Duodenal mucosa (tissue), 2 donors: Measurements from ENCODE around the gene KCNMA1.

Experiments
- H3K27ac ChIP-seq: one replicate; pipeline ENCODE4 v1.7.0; 2013; ENCODE audit warnings: low read depth, low read length
- H3K27me3 ChIP-seq, 2 donors: one replicate each; pipeline ENCODE4 v1.7.0; 2013; ENCODE audit warnings: low read length in 2 of 2, control low read depth in 1 of 2; ENCODE audit not compliant: insufficient read depth in 2 of 2, control insufficient read depth in 1 of 2
- H3K36me3 ChIP-seq, 2 donors: one replicate each; pipeline ENCODE4 v1.7.0; 2013; ENCODE audit warnings: low read length in 2 of 2, control low read depth in 1 of 2; ENCODE audit not compliant: insufficient read depth in 2 of 2, control insufficient read depth in 1 of 2
- H3K4me1 ChIP-seq, 2 donors: one replicate each; pipeline ENCODE4 v1.7.0; 2013; ENCODE audit warnings: low read length in 2 of 2, control low read depth in 1 of 2; ENCODE audit not compliant: insufficient read depth in 2 of 2, control insufficient read depth in 1 of 2
- H3K4me3 ChIP-seq, 2 donors: one replicate each; pipeline ENCODE4 v1.7.0; 2013; ENCODE audit warnings: low read length in 2 of 2, low read depth in 1 of 2
- H3K9ac ChIP-seq, 2 donors: one replicate each; pipeline ENCODE4 v1.7.0; 2013; ENCODE audit warnings: low read length in 2 of 2, low read depth in 1 of 2
- H3K9me3 ChIP-seq, 2 donors: one replicate each; pipeline ENCODE4 v1.7.0; 2013; ENCODE audit warnings: low read length in 2 of 2, control low read depth in 1 of 2; ENCODE audit not compliant: control insufficient read depth in 1 of 2

The KCNMA1 gene

DNA sequence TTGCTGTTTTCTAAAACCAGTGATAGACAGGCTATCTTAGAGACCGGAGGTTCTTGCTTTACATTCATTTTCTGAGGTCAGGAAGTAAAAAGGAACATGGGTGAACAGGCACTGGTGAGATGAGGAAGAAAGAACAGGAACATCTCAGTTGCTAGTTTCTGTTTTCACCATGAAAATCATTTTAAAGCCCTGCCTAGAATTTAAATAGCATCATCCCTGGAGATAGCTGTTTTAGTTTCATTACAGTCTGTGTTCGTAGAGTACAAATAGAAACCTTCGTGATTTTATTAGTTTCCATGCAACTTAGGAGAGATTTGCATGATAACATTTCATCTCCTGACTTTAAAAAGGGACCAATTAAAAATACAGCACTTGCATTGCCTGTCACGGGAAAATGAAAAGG lies 14.7 kb downstream of the KCNMA1 start:
- Histone ChIP-seq H3K4me1 (no peaks in the 10 kb centered on the region), H3K27me3 (no peaks in the 10 kb centered on the region), H3K27ac (no peak overlapping the region), H3K9me3 (no peaks in the 10 kb centered on the region), H3K9ac (no peak overlapping the region), H3K4me3 (no peak overlapping the region), H3K36me3 (no peaks in the 10 kb centered on the region)

DNA sequence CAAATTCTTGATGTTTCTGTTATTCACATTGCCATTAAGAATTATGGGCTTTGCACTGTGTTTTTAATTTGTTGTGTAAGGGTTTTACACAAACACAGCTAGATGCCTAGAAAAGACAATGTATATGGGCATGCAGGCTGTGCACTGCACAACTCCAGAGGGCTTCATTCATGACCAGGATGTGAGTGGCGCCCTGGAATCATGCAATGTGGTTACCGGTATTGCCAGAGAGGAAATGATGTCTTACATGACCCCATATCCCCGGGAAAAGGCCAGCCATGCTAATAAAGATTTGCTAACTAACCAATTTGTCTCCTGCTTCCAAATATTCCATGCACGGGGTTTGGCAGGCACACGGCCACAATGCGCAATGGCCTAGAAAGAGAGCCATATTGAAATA lies 16.9 kb downstream of the KCNMA1 start:
- H3K9ac ChIP-seq, result no peak overlapping the region
- no peaks in the 10 kb centered on the region for H3K27me3 ChIP-seq
- no peak overlapping the region for H3K27ac ChIP-seq
- H3K36me3 ChIP-seq, result no peaks in the 10 kb centered on the region
- no peaks in the 10 kb centered on the region for H3K4me1 ChIP-seq
- H3K9me3 ChIP-seq, result no peaks in the 10 kb centered on the region
- H3K4me3 ChIP-seq, result no peak overlapping the region

DNA sequence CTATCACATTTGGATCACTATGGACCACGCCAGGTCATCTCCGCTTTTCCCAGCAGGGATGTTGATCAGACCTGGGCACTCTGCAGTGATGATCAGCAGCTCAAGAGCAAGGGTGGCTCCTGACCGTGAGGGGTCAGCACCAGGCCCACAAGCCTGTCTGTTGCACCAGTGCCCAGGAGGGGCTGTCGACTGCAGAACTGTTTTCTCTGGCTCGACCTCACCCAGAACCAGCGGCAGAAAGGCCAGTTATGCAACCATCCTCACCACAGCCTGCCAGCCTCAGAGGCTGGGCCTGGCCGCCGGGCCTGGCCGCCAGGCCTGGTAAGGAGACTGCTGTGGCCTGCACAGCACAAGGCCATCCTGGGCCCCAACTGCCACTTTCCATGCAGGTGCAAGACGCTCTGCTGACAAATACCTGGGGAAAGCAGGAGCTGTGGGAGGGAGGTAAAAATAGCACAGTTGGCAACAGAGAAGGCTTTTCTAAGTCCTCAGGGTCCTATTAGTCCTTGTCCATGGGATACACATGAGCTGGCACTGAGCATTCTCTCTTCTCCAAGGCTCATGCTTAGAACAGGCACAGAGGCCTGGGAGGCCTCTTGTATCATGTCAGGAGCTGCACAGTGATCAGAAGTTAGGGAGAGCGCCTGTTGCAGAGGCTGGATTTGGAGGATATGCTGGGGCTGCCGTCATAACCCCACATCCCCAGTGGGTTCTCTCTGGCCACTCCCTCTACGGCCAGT lies 17.5 kb downstream of the KCNMA1 start:
- Histone ChIP-seq H3K9ac (no peak overlapping the region), H3K4me3 (no peak overlapping the region), H3K36me3 (no peaks in the 10 kb centered on the region), H3K27ac (no peak overlapping the region), H3K4me1 (no peaks in the 10 kb centered on the region), H3K9me3 (no peaks in the 10 kb centered on the region), H3K27me3 (no peaks in the 10 kb centered on the region)

DNA sequence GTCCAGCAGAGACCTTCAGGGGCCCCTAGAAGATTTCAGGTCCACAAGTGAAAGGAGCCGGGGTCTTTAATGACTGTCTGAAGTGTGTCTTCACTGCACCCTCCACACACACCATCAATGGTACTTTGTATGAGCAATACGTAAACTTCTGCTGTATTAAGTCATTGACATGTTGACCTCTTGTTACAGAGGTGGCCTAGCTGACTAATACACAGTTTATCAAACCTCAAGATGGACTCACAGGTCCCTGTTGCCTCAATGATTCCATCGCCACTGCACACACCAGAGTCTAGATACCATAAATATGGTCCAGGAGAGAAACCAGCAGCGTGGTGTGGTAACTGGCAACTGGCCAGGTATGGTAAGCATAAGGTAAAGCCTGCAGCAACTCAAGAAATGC lies 19.5 kb downstream of the KCNMA1 start:
- Histone ChIP-seq H3K9me3 (no peaks in the 10 kb centered on the region), H3K27me3 (no peaks in the 10 kb centered on the region), H3K4me3 (no peak overlapping the region), H3K4me1 (peaks cover 3 to 8% of the 10 kb centered on the region in 2 donors), H3K9ac (no peak overlapping the region), H3K36me3 (no peaks in the 10 kb centered on the region), H3K27ac (no peak overlapping the region)

DNA sequence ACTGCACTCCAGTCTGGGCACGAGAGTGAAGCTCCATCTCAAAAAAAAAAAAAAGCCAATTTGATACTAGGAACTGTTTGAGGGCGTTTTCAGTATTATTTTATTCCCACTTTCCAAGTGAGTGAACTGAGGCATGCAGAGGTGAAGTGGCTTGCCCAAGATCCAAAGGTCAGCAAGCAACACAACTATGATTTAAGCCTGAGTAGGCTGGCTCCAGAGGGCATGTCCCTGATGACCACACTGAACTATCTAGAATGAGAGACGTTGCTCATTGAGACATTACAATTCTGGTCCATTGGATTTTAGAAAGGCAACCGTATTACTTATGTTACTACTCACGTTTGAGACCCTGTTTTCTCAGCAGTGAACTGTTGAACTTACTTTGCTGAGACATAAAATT lies 20.8 kb downstream of the KCNMA1 start:
- Histone ChIP-seq H3K9me3 (no peaks in the 10 kb centered on the region), H3K4me1 (peaks cover 13 to 22% of the 10 kb centered on the region in 2 donors), H3K9ac (no peak overlapping the region), H3K27me3 (no peaks in the 10 kb centered on the region), H3K27ac (no peak overlapping the region), H3K4me3 (no peak overlapping the region), H3K36me3 (no peaks in the 10 kb centered on the region)

DNA sequence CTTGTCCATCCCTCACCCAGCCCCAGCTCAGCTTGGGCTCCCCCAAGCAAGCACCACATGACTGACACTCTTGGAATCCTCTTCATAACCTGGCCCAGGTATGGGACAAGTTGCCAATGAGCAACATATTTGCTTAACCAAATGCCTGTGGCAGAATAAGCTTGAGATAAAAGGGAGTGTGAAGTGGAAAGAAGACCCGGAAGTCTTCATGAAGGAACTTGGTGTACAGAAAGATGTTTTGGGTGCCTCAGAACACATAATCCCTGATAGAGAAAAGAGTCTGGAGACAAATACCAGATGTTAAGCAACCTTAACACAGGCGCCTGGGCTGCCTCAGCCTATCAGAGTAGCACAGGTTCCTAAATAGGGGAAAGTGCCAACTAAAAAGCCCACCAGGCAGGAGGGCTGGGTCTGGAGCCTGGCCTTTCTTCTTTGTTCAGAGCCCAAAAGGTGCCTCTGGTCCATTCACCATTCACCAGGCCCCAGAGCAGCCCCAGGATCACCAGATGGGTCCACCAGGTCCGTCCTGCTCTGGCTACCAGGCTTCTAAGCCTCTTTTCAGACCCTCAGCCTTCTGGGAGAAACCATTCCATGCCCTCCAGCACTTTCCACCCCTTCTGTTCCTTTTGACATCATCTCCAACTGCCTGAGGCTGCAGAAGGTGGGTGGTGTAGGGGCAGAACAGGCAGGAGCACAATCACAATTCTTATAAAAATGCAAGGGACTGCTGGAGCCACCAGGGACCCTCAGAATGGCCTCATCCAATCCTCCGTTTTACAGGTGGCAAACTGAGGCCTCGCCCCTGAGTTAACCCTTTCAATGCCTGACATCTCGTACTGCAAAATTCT lies 22.6 kb downstream of the KCNMA1 start:
- Histone ChIP-seq H3K27me3 (no peaks in the 10 kb centered on the region), H3K27ac (no peak overlapping the region), H3K4me1 (peaks cover 24 to 38% of the 10 kb centered on the region in 2 donors), H3K9ac (no peak overlapping the region), H3K9me3 (no peaks in the 10 kb centered on the region), H3K36me3 (no peaks in the 10 kb centered on the region), H3K4me3 (no peak overlapping the region)

DNA sequence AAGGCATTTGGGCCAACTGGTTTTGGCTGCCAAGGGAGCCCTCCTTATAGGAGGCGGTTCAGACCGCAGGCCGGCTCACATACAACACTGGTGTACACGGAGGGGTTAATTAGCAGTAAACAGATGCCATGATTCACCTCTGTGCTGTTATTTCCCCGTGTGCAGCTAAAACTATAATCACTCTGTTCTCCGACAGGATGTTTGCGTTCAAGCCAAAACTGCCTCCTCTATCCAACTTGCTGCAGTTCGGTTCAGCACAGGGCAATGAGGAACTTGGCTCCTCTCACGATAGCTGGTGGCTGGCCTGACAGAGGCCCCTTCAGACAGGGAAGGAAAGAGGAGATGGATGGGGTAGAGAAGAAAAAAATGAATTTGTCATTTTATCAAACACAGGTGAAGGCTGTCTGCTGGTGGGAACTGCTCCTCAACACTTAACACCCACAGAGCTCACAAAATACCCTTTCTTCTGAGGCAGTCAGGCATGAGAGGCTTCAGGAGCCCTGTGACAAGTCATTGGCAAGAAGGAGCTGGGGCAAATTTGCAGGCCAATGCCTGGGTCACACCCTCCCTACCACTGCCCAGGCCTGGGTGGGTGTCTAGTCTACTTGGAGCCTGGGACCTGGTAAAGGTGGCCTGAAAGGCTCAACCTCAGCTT lies 24.0 kb downstream of the KCNMA1 start:
- no peaks in the 10 kb centered on the region for H3K27me3 ChIP-seq
- H3K9ac ChIP-seq, result no peak overlapping the region
- no peak overlapping the region for H3K27ac ChIP-seq

DNA sequence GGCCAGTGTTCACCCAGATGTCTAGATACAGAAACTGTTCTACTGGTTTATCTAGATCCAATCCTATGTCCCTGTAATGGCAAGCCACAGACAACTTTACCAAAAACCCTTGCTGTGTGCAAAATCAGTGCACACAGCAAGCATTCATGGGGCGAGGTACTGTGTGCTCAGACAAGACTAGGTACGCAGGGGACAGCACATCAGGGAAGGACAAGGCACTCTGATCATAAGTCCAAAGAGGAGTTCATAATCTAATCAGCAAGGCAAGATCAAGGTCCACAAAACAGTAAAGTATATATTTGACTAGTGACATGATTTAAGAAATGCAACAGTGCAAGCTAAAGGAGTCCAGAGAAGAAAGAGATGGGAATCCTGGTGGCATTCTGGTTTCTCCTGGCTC lies 25.9 kb downstream of the KCNMA1 start:
- H3K27ac ChIP-seq, result no peak overlapping the region
- peaks cover 24 to 38% of the 10 kb centered on the region in 2 donors for H3K4me1 ChIP-seq
- H3K4me3 ChIP-seq, result peak overlapping the region in 1 of 2 donors; percentile 2
- no peaks in the 10 kb centered on the region for H3K36me3 ChIP-seq
- no peaks in the 10 kb centered on the region for H3K27me3 ChIP-seq
- H3K9ac ChIP-seq, result no peak overlapping the region
- no peaks in the 10 kb centered on the region for H3K9me3 ChIP-seq

More for the DNA sequence above, 24.0 kb downstream of the KCNMA1 start:
- Histone ChIP-seq H3K4me1 (peaks cover 24 to 38% of the 10 kb centered on the region in 2 donors), H3K9me3 (no peaks in the 10 kb centered on the region), H3K36me3 (no peaks in the 10 kb centered on the region), H3K4me3 (no peak overlapping the region)

DNA sequence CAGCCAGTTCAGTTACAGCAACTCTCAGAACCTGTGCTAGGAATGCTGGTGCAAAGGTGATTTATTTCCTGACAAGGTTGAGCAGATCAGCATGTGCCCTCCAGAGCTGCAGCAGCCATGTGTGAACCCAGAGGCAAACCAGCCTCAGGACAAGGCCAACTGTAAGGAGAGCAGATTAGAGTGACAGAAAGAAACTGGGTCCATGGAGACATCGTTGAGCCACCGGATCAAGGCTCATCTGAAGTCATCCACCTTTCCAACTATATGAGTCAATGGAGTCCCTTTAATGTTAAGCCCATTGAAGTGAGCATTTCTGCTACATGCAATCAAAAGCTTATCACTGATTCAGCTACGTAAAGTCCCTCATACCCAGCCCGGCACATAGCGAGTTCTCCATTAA lies 26.4 kb downstream of the KCNMA1 start:
- Histone ChIP-seq H3K4me3 (peak overlapping the region in 1 of 2 donors; percentile 2), H3K4me1 (peaks cover 24 to 38% of the 10 kb centered on the region in 2 donors), H3K9ac (no peak overlapping the region), H3K27me3 (no peaks in the 10 kb centered on the region), H3K27ac (no peak overlapping the region), H3K36me3 (no peaks in the 10 kb centered on the region), H3K9me3 (no peaks in the 10 kb centered on the region)

DNA sequence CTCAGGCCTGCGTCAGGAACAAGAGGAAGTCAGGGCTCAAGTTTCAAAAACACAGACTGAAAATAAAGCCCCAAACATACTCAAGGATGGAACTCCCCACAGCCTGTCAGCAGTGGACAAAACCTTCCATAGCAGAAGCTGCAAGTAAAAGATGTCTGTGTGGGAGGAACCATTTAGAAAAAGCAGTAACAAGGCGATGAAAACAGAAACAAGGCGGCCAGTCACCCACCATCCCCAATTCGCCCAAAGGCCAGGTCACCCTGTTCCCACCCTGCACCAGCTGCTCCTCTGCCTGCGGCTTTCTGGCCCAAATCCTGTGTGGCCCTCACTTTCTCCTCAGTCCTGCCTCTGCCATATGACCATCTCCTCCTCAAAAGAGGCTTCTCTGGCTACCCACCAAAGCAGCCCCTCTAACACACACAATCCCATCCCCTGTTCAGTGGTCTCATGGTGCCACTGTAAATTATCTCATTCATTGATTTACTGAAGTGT lies 27.8 kb downstream of the KCNMA1 start:
- no peaks in the 10 kb centered on the region for H3K9me3 ChIP-seq
- H3K27me3 ChIP-seq, result no peaks in the 10 kb centered on the region
- no peak overlapping the region for H3K9ac ChIP-seq
- peaks cover 30 to 41% of the 10 kb centered on the region in 2 donors for H3K4me1 ChIP-seq
- no peak overlapping the region for H3K4me3 ChIP-seq
- no peak overlapping the region for H3K27ac ChIP-seq
- no peaks in the 10 kb centered on the region for H3K36me3 ChIP-seq
